ENCODE data around the gene COX6B2.

- no peak for TF ChIP-seq POLR2AphosphoS5 (IDR thresholded peaks at IDR 0.05)
- TF ChIP-seq CTCF (IDR thresholded peaks at IDR 0.05), result no peak
- TF ChIP-seq EP300 (IDR thresholded peaks at IDR 0.05; ENCODE audit: low read depth), result no peak
- no peak for TF ChIP-seq POLR2A (IDR thresholded peaks at IDR 0.05)
Observed at GRCh38 chr19:55398200-55398925, 43.8 kb upstream of the COX6B2 start.
